ENCODE results near the gene RENBP. TPM values are rescaled to one million over a fixed set of nuclear protein-coding genes. Genes with fewer than 3 reads are reported as not detected.
"Not testable (repeated sequence)": the region's sequence is repeated elsewhere in the genome, so short reads cannot be mapped to it uniquely, and the experiment has no call there.

RENBP gene
- total RNA-seq, 2 donors from 2014 or later: 12.0 to 17.5 TPM

DNA sequence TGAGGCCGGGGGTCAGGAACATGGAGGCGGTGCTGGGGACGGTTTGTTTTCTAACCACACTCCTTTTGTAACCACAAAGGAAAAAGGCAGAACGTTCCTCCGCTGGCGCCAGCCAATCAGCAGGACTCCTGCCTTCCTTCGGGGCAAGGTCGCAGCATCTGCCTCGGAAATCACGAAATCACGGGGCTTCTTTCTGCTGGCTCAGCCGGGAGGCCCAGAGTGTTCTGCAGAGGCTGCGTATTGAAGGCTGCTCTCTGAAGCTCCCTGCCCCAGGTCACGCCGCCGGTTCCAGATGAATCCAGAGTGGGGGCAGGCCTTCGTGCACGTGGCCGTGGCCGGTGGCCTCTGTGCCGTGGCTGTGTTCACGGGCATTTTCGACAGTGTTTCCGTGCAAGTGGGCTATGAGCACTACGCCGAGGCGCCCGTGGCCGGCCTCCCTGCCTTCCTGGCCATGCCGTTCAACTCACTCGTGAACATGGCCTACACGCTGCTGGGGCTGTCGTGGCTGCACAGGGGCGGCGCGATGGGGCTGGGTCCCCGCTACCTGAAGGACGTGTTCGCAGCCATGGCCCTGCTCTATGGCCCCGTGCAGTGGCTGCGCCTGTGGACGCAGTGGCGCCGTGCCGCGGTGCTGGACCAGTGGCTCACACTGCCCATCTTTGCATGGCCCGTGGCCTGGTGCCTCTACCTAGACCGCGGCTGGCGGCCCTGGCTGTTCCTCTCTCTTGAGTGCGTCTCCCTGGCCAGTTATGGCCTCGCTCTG is 37.5 kb upstream of the RENBP start:
- H3K27me3 ChIP-seq (ENCODE audit: control insufficient read depth, insufficient read depth, low read length, poor library complexity, severe bottlenecking): no peaks in the 10 kb centered on the region
- no peak for DNase-seq
- 90 to 93% methylated on average over 20 to 52 of the region's 52 CpGs for WGBS, 2 experiments (ENCODE audit: insufficient coverage in 1 of 2, insufficient read length in 1 of 2)
- no peak overlapping the region for H3K4me3 ChIP-seq (ENCODE audit: low read length)
- no peak overlapping the region for H3K9ac ChIP-seq (ENCODE audit: extremely low read depth, low read length, poor library complexity, severe bottlenecking)
- Mint-ChIP-seq H3K36me3 (ENCODE audit: low read depth) (peaks cover 12% of the 10 kb centered on the region), H3K4me1 (no peaks in the 10 kb centered on the region), H3K9me3 (peaks cover 53% of the 10 kb centered on the region), H3K27ac (no peak overlapping the region), H3K4me3 (no peak overlapping the region), H3K27me3 (ENCODE audit: insufficient read depth) (no peaks in the 10 kb centered on the region)
- no peaks in the 10 kb centered on the region for H3K36me3 ChIP-seq (ENCODE audit: control insufficient read depth, insufficient read depth, low read length)
- peak overlapping the region; percentile 63 for H3K27ac ChIP-seq (ENCODE audit: low read depth, low read length)
- no peaks in the 10 kb centered on the region for H3K9me3 ChIP-seq (ENCODE audit: control insufficient read depth, low read length)
- no peaks in the 10 kb centered on the region for H3K4me1 ChIP-seq (ENCODE audit: control insufficient read depth, insufficient read depth, low read length)
- TF ChIP-seq, protein P1, sequence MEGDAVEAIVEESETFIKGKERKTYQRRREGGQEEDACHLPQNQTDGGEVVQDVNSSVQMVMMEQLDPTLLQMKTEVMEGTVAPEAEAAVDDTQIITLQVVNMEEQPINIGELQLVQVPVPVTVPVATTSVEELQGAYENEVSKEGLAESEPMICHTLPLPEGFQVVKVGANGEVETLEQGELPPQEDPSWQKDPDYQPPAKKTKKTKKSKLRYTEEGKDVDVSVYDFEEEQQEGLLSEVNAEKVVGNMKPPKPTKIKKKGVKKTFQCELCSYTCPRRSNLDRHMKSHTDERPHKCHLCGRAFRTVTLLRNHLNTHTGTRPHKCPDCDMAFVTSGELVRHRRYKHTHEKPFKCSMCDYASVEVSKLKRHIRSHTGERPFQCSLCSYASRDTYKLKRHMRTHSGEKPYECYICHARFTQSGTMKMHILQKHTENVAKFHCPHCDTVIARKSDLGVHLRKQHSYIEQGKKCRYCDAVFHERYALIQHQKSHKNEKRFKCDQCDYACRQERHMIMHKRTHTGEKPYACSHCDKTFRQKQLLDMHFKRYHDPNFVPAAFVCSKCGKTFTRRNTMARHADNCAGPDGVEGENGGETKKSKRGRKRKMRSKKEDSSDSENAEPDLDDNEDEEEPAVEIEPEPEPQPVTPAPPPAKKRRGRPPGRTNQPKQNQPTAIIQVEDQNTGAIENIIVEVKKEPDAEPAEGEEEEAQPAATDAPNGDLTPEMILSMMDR (conservative IDR thresholded peaks at IDR 0.05): no peak

GRCh38 chrX:153981231-153981630 is 36.8 kb upstream of the RENBP start:
- no peaks in the 10 kb centered on the region for H3K36me3 ChIP-seq (ENCODE audit: control insufficient read depth, insufficient read depth, low read length)
- no peak overlapping the region for H3K9ac ChIP-seq (ENCODE audit: extremely low read depth, low read length, poor library complexity, severe bottlenecking)
- H3K27ac ChIP-seq (ENCODE audit: low read depth, low read length): peak overlapping the region; percentile 63
- no peaks in the 10 kb centered on the region for H3K9me3 ChIP-seq (ENCODE audit: control insufficient read depth, low read length)
- TF ChIP-seq, protein P1 (conservative IDR thresholded peaks at IDR 0.05): no peak
- H3K4me3 ChIP-seq (ENCODE audit: low read length): no peak overlapping the region
- H3K27me3 ChIP-seq (ENCODE audit: control insufficient read depth, insufficient read depth, low read length, poor library complexity, severe bottlenecking): no peaks in the 10 kb centered on the region
- no peak overlapping the region for H3K4me3 Mint-ChIP-seq
- no peak overlapping the region for H3K27ac Mint-ChIP-seq
- peaks cover 12% of the 10 kb centered on the region for H3K36me3 Mint-ChIP-seq (ENCODE audit: low read depth)
- no peaks in the 10 kb centered on the region for H3K4me1 Mint-ChIP-seq
- DNase-seq: no peak
- peaks cover 50% of the 10 kb centered on the region for H3K9me3 Mint-ChIP-seq
- H3K27me3 Mint-ChIP-seq (ENCODE audit: insufficient read depth): no peaks in the 10 kb centered on the region
- WGBS, 2 experiments (ENCODE audit: insufficient coverage in 1 of 2, insufficient read length in 1 of 2): 80 to 84% methylated on average over 1 to 3 of the region's 7 CpGs
- H3K4me1 ChIP-seq (ENCODE audit: control insufficient read depth, insufficient read depth, low read length): no peaks in the 10 kb centered on the region

GRCh38 chrX:153980394-153980793 is 36.0 kb upstream of the RENBP start:
- not testable (repeated sequence) for H3K27ac ChIP-seq (ENCODE audit: low read depth, low read length); H3K27ac Mint-ChIP-seq; H3K4me3 ChIP-seq (ENCODE audit: low read length); H3K27me3 Mint-ChIP-seq (ENCODE audit: insufficient read depth); H3K9ac ChIP-seq (ENCODE audit: extremely low read depth, low read length, poor library complexity, severe bottlenecking); DNase-seq; H3K4me3 Mint-ChIP-seq; H3K4me1 Mint-ChIP-seq; H3K4me1 ChIP-seq (ENCODE audit: control insufficient read depth, insufficient read depth, low read length); H3K27me3 ChIP-seq (ENCODE audit: control insufficient read depth, insufficient read depth, low read length, poor library complexity, severe bottlenecking); H3K9me3 ChIP-seq (ENCODE audit: control insufficient read depth, low read length); H3K36me3 ChIP-seq (ENCODE audit: control insufficient read depth, insufficient read depth, low read length)
- Mint-ChIP-seq H3K36me3 (ENCODE audit: low read depth) (peaks cover 12% of the 10 kb centered on the region), H3K9me3 (peaks cover 45% of the 10 kb centered on the region)
- 85 to 88% methylated on average over 5 to 7 of the region's 10 CpGs for WGBS, 2 experiments (ENCODE audit: insufficient coverage in 1 of 2, insufficient read length in 1 of 2)
